ENCODE data around the gene KANSL1.
"Not testable (repeated sequence)": the region's sequence is repeated elsewhere in the genome, so short reads cannot be mapped to it uniquely, and the experiment has no call there.

Gene KANSL1

DNA sequence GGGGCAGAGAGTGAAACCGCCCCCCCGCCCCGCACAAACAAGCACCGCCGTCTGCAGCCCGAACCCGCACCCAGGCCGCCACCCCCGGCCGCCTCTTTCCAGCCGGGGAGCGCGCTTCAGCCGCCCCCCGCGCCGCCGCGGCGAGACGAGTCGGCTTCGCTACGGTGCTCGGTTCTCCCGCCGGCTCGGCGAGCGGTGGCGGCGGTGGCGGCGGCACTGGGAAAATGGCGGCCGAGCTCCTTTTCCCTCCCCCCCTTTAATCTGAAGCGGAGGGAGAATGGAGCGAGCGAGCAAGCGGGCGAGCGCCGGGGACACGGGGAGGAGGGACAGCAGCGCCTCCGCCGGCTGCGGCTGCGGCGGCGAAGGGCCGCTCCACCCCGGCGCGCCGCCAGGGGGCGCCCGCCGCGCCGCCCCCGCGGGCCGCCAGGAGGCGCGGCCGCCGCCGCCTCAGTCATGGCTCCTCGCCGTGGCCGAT, at the start of gene KANSL1:
Gene KANSL1 (minus strand): TSS at position 279 of the 475 bp plus-strand sequence. CDS start 21,286 bp downstream, outside the sequence.
- DNase-seq = peak; percentile 81 to 92

DNA sequence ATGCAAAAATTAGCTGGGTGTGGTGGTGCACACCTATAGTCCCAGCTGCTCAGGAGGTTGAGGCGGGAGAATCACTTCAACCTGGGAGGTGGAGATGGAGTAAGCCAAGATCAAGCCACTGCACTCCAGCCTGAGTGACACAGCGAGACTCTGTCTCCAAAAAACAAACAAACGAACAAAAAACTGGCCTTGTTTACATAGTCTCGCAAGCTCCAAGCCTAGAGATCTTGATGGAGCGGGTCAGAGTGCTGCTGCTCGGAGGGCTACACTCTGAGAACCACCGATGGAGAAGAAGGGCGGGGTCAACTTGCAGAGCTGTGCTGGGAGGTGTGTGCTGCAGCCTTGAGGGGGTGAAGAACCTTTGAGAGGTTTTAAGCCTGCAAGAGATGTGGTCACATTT, 38.1 kb upstream of the KANSL1 start:
- not testable (repeated sequence) for DNase-seq

GRCh38 chr17:46225274-46225794, 32.1 kb upstream of the KANSL1 start:
- peak; percentile 88 to 95 for DNase-seq

DNA sequence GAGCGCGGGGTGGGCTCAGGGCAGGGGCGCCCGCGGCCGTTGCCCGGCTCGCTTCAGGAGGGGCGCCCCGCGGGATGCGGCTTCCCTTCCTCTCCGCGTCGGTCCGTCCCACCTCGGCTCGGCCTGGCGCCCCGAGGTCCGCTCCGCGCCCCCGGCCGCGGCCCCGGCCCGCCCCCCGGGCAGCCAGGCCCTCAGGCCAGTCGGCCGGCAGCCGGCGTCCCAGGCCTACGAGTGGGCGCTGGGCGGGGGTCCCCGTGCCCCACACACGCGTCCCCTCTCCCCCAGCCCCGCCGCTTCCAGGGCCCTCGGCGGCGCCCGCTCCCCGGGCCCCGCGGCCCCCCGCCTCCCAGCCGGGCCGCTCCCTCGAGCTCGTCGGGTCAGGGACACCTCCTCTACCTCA, 31.6 kb upstream of the KANSL1 start:
- not testable (repeated sequence) for DNase-seq

GRCh38 chr17:46223041-46223440, 29.8 kb upstream of the KANSL1 start:
- not testable (repeated sequence) for DNase-seq

DNA sequence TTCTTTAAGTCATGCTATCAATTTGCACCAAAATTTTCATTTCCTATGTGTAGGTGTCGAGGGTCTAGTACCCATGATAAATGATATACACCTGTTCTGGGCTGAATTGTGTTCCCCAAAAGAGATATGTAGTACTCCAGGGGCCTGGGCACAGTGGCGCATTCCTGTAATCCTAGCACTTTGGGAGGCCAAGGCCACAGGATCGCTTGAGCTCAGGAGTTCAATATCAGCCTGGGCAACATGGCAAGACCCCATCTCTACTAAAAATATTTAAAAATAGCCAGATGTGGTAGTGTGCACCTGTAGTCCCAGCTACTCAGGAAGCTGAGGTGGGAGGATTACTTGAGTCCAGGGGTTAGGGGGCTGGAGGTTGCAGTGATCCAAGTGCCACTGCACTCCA, 23.5 kb upstream of the KANSL1 start:
- no peak for DNase-seq

- DNase-seq = peak; percentile 21 to 66
Observed at GRCh38 chr17:46212634-46213435, 19.6 kb upstream of the KANSL1 start.

- no peak for DNase-seq
Observed at GRCh38 chr17:46208997-46209396, 15.8 kb upstream of the KANSL1 start.

DNA sequence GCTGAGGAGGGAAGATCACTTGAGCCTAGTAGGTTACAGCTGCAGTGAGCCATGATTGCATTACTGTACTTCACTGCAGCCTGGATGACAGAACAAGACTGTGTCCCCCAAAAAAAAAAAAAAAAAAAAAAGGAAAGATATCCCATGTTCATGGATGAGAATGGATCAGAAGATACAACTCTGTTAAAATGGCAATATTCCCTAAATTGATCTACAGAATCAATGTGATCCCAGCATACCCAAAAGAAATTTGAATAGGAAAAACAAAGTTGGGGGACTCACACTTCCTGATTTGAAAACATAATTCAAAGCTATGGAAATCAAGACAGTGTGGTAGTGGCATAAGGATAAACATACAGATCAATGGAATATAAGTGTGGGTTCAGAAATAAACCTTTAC, 12.7 kb upstream of the KANSL1 start:
- DNase-seq = no peak

DNA sequence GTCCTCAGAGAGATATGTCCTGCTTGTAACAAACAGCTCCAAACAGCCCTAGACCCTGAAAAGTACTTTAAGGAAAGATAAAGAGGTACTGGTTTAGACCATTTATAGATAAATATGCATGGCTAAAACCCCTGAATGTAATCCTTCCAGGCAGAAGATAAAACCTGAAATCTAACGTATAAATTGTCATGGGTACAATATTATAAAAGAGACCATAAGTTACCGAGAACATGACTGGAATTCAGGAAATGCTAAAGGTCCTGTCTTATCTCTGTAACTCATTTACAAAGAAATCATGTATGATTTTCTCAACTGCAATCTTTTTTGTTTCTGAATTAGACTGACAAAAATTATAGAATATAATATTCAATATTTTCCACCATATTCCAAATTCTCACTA, 9.2 kb upstream of the KANSL1 start:
- DNase-seq = no peak

- no peak for DNase-seq
Observed at GRCh38 chr17:46201491-46201890, 8.3 kb upstream of the KANSL1 start.

GRCh38 chr17:46200197-46200596, 7.0 kb upstream of the KANSL1 start:
- no peak for DNase-seq

GRCh38 chr17:46199379-46199778, 6.2 kb upstream of the KANSL1 start:
- no peak for DNase-seq

DNA sequence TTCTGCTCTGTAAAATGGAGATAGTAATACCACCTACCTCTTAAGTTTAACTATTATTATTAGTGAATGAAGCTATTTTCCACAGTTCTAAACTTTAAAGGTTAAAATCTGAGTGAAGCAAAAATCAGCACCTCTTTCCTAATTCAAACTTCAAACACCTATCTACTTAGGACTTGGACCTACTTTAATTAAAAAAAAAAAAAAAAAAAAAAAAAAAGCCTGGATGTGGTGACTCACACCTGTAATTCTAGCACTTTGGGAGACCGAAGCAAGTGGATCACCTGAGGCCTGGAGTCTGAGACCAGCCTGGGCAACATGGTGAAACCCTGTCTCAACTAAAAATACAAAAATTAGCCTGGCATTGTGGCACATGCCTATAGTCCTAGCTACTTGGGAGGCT, 5.0 kb upstream of the KANSL1 start:
- no peak for DNase-seq

- no peak for DNase-seq
Observed at GRCh38 chr17:46197530-46197929, 4.3 kb upstream of the KANSL1 start.

DNA sequence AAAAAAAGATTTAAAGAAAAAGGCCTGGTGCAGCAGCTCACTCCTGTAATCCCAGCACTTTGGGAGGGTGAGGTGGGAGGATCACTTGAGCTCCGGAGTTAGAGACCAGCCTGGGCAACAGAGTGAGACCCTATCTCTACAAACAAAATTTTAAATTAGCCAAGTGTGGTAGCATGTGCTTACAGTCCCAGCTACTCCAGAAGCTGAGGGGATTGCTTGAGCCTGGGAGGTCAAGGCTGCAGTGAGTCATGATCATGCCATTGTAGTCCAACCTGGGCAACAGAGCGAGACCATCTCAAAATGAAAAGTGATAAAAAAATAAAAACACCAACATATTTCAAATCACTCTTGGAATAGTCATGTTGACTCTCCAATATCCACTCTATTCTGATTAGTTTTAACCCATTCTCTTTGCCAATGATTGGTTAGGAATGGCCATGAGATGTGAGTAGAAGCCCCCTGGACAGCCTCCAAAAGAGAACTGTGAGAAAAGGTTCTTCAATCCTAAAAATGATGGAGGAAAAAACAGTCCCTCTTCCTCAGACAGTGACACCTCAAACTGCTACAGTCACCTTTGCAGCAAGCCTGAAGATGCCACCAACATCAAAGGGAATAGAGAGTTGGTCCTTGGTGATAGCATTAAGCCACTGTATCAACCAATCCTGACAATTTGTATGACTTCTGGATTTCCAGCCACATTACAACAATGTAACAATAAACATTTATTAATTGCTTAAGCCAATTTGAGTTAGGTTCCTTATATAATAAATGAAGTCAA, 2.9 kb upstream of the KANSL1 start:
- DNase-seq = no peak

- no peak for DNase-seq
Observed at GRCh38 chr17:46195217-46195855, 2.1 kb upstream of the KANSL1 start.

DNA sequence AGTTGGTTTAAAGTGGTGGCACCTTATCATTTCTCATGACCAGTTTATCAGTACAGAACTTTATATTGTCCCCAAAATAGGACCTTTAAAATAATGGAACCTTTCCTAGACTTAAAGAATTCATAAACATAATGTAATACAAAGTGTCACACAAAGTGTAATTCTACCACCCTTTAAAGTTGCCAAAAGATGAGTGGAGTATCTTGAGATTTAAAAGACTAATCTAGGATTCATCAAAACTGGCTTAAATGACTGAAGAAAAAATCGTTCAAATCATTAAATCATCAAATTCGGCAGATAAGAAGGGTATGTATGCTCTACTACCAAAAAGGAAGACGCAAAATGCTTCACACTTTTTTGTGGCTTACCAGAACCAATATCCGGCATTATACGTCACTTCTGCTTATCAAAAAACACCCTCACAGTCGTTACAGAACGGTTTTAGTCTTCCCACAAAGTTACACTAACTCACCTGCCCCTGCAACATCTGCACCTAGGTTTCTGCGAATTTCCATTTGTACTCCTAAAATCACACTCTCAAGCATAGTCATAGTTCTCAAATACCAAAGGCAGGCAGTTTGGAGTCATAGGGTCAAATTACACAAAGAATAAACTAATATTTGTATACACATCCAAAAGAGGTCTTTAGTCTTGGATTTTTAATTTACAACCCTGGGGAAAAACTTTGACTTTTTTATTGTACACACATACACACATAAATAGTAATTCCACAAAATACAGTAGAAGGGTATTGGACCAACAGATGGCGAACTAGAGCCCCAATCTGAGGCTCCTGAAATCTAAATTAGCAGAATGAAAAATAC, 1.4 kb upstream of the KANSL1 start:
- DNase-seq = peak; percentile 49 to 53

DNA sequence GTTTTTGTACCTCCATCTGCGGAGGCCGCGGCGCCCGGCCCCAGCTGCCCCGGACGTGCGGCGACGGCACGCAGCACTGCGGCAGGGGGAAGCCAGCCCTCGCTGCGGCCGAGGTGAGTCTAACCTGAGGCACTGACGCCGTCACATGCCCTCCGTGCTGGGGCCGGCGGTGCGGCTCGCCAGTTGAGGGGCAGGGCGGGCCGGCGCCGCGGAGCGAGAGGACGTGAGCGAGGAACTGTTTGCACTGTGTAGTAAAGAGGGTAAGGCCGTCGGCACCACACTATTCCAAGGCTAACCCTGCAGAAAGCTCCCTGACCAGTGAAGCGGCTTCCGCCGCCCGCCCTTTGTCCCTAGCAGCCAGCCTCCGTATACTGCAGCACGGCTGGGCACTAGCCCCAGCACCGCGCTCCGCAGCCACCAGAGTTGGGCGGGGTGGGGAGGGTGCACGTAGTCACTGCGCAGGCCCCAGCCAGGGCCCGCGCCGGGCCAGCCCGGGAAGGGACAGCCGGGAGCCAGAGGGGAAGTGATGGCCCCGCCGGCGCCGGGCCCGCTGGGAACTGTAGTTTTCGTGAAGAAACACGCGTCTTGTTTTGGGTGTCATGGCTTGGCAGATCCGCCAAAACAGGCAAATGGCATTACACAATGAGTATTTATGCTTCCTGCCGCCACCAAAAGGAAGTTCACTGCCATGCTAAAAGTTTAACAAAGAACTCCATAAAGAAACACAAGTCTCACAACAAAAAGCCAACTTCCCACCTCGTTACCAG, 580 bp upstream of the KANSL1 start:
- DNase-seq = peak; percentile 93 to 98

DNA sequence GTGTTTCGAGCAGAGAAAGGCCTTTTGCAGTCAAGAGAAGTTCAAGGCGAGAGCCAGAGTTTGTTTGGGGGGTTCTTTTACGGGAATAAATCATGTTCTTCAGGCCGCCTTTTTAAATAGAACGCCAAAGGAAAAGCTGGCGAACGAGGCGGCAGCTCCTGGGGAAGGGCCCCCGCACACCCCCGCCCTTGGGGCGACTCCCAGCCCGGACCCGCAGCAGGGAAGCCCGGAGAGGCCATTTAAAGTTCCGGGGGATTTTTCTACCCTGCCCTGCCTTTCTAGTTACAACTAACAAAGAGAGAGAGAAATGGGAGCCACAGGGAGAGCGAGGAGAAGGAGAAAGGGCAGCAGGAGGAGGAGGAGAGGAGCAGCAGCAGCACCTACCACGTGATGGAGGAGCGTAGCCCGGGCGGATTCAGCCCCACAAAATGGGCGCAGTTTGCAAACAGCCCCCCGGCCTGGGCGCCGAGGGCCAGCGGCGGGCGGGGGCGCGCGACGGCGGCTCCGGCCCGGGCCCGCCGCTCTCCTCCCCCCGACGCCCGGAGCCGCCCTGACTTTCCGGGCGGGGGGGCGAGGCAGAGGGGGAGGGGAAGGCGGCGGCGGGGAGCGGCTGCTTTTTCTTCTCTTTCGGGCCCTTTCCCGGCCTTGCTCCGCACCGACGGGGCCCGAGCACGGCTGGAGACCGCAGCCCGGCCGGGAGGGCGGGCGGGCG, 634 bp downstream of the KANSL1 start:
- peak; percentile 40 to 68 for DNase-seq

- peak in 1 of 2 experiments; percentile 35 for DNase-seq
Observed at GRCh38 chr17:46192189-46192438, 1.1 kb downstream of the KANSL1 start.

All from NCI-H446 (cell line).